ENCODE measurements around the gene CD180. TPM values are rescaled to one million over a fixed set of nuclear protein-coding genes. Genes with fewer than 3 reads are reported as not detected.

CD180 gene
- total RNA-seq, 1 donor from 2014 or later: not detected

DNA sequence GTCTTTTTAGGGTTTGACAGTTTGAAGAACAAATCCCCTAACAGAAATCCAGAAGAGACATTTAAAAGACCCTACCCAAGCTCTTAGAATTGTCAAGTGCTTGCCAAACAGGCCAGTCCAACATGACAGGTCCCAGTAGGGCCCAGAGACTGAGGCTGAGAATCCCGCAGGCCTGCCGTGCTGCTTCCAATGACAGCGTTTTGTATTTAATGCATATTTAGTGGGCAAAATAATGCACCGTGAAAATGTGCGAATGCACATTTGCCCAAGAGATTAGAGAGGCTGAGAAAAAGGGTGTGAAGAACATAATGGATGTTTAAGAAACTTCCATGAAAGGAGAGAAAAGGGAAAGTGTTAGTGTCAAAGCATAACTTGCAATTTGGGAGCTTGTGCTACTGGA is 57.6 kb downstream of the CD180 start:
- Mint-ChIP-seq H3K27ac (ENCODE audit: unreplicated experiment) (peak overlapping the region; percentile 56), H3K36me3 (ENCODE audit: unreplicated experiment) (no peaks in the 10 kb centered on the region), H3K4me3 (ENCODE audit: unreplicated experiment) (no peak overlapping the region), H3K9me3 (ENCODE audit: unreplicated experiment) (no peaks in the 10 kb centered on the region), H3K27me3 (ENCODE audit: unreplicated experiment) (no peaks in the 10 kb centered on the region), H3K4me1 (ENCODE audit: low read depth, unreplicated experiment) (no peaks in the 10 kb centered on the region)
- DNase-seq: no peak
- TF ChIP-seq CTCF (IDR thresholded peaks at IDR 0.05; ENCODE audit: partially characterized antibody, unreplicated experiment): no peak

DNA sequence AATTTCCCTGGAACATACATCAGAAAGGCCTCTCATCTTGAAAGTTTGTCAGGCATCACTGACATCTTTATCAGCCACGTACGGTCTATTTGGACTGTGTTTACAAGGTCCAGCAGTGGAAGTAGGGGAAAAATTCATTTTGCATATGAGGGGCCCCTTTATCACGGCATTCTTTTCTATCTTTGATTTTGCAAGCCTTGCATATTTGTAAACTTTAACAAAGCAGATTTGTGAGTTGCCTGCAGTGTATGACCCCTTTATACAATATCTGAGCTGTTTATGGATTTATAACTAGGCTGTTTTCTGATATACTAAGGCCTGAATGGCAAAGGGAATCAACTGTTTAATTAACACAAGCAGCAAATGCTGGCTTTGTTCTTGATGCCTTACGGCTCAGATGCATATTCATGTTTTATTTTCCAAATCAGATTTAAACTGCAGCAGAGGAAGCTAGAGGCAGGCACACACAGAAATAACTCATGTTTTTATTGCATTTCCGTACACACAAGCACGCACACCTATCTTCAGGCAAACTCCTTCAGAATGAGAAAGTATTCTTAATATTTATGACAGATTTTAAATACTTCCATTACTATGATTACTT is 61.1 kb downstream of the CD180 start:
- Mint-ChIP-seq H3K4me1 (ENCODE audit: low read depth, unreplicated experiment) (no peaks in the 10 kb centered on the region), H3K36me3 (ENCODE audit: unreplicated experiment) (no peaks in the 10 kb centered on the region), H3K4me3 (ENCODE audit: unreplicated experiment) (no peak overlapping the region), H3K27me3 (ENCODE audit: unreplicated experiment) (no peaks in the 10 kb centered on the region), H3K9me3 (ENCODE audit: unreplicated experiment) (no peaks in the 10 kb centered on the region), H3K27ac (ENCODE audit: unreplicated experiment) (no peak overlapping the region)
- DNase-seq: no peak
- TF ChIP-seq CTCF (IDR thresholded peaks at IDR 0.05; ENCODE audit: partially characterized antibody, unreplicated experiment): no peak

GRCh38 chr5:67133776-67134175 is 62.8 kb downstream of the CD180 start:
- Mint-ChIP-seq H3K9me3 (ENCODE audit: unreplicated experiment) (no peaks in the 10 kb centered on the region), H3K27me3 (ENCODE audit: unreplicated experiment) (no peaks in the 10 kb centered on the region), H3K36me3 (ENCODE audit: unreplicated experiment) (no peaks in the 10 kb centered on the region), H3K4me3 (ENCODE audit: unreplicated experiment) (no peak overlapping the region), H3K27ac (ENCODE audit: unreplicated experiment) (no peak overlapping the region), H3K4me1 (ENCODE audit: low read depth, unreplicated experiment) (no peaks in the 10 kb centered on the region)
- TF ChIP-seq CTCF (IDR thresholded peaks at IDR 0.05; ENCODE audit: partially characterized antibody, unreplicated experiment): no peak
- DNase-seq: no peak

GRCh38 chr5:67133217-67133616 is 63.4 kb downstream of the CD180 start:
- TF ChIP-seq CTCF (IDR thresholded peaks at IDR 0.05; ENCODE audit: partially characterized antibody, unreplicated experiment): no peak
- Mint-ChIP-seq H3K27ac (ENCODE audit: unreplicated experiment) (no peak overlapping the region), H3K27me3 (ENCODE audit: unreplicated experiment) (no peaks in the 10 kb centered on the region), H3K9me3 (ENCODE audit: unreplicated experiment) (no peaks in the 10 kb centered on the region), H3K4me3 (ENCODE audit: unreplicated experiment) (no peak overlapping the region), H3K36me3 (ENCODE audit: unreplicated experiment) (no peaks in the 10 kb centered on the region), H3K4me1 (ENCODE audit: low read depth, unreplicated experiment) (no peaks in the 10 kb centered on the region)
- DNase-seq: no peak

- Mint-ChIP-seq H3K4me3 (ENCODE audit: unreplicated experiment) (no peak overlapping the region), H3K36me3 (ENCODE audit: unreplicated experiment) (peaks cover 8% of the 10 kb centered on the region), H3K9me3 (ENCODE audit: unreplicated experiment) (peaks cover 5% of the 10 kb centered on the region), H3K27ac (ENCODE audit: unreplicated experiment) (no peak overlapping the region), H3K27me3 (ENCODE audit: unreplicated experiment) (no peaks in the 10 kb centered on the region), H3K4me1 (ENCODE audit: low read depth, unreplicated experiment) (no peaks in the 10 kb centered on the region)
- TF ChIP-seq CTCF (IDR thresholded peaks at IDR 0.05; ENCODE audit: partially characterized antibody, unreplicated experiment): no peak
- DNase-seq: no peak
Measured at GRCh38 chr5:67129768-67130167, 66.8 kb downstream of the CD180 start.
